Breast epithelium (tissue), 4 donors: Measurements from ENCODE around the gene NUFIP2. TPM values are rescaled to one million over a fixed set of nuclear protein-coding genes. Genes with fewer than 3 reads are reported as not detected.

ENCODE experiments used
- DNase-seq, 2 donors: peaks; one replicate each; pipeline ENCODE4 v3.0.0-alpha.2; 2019; ENCODE audit warnings: low spot score in 2 of 2
- H3K27ac ChIP-seq, 2 donors: fragments of 200-600 bp; sonication (generic) in 1 of 2; one replicate each; pipeline ENCODE4 v1.5.1; 2016 to 2019; ENCODE audit warnings: mild to moderate bottlenecking in 1 of 2
- H3K27me3 ChIP-seq, 2 donors: fragments of 200-600 bp; sonication (generic) in 1 of 2; one replicate each; pipeline versions ENCODE4 v1.5.1 to v1.6.0; 2017 to 2019; ENCODE audit warnings: control low read depth in 1 of 2, mild to moderate bottlenecking in 1 of 2
- H3K36me3 ChIP-seq: fragments of 200-600 bp; one replicate; pipeline ENCODE4 v1.5.1; 2019
- H3K4me1 ChIP-seq, 2 donors: fragments of 200-600 bp; sonication (generic); one replicate each; pipeline ENCODE4 v1.5.1; 2016 to 2019; ENCODE audit warnings: control low read depth in 1 of 2
- H3K4me3 ChIP-seq, 3 donors: fragments of 200-600 bp; sonication (generic); 1 replicate in 2 of 3; 2 replicates in 1 of 3; pipeline ENCODE4 v1.5.1; 2016 to 2019; ENCODE audit warnings: mild to moderate bottlenecking in 3 of 3, moderate library complexity in 2 of 3
- H3K9me3 ChIP-seq, 2 donors: fragments of 200-600 bp; sonication (generic) in 1 of 2; one replicate each; pipeline ENCODE4 v1.5.1; 2016 to 2019; ENCODE audit warnings: control low read depth in 1 of 2
- CTCF ChIP-seq, 3 donors: fragments of 450-650 bp; IDR thresholded peaks; one replicate each; pipeline ENCODE4 v1.5.1; 2016 to 2017; ENCODE audit warnings: antibody characterized with exemption in 3 of 3, mild to moderate bottlenecking in 3 of 3, moderate library complexity in 3 of 3
- POLR2A ChIP-seq: fragments of 450-650 bp; IDR thresholded peaks from one replicate; pipeline ENCODE4 v1.6.1; 2016; ENCODE audit warnings: antibody characterized with exemption, mild to moderate bottlenecking, moderate library complexity
- POLR2AphosphoS5 ChIP-seq, 3 donors: sonication (generic); formaldehyde crosslinking; IDR thresholded peaks; one replicate each; pipeline ENCODE4 v1.6.1; 2017; ENCODE audit warnings: antibody characterized with exemption in 3 of 3
- intact Hi-C: fragments of 100-400 bp; cut with DNase I; formaldehyde crosslinking; loops from one replicate; pipeline ENCODE4 v1.15.1; 2023; ENCODE audit warnings: low total_unique reads
- total RNA-seq, 3 donors: library from RNA; depleted of rRNA; stranded (reverse); fragments of >200 nt; gene quantifications; one replicate each; pipeline ENCODE4 v1.1.0, GENCODE V29; 2016

NUFIP2 gene
- total RNA-seq, 3 donors from 2014 or later, result 35.8 to 46.2 (median 36.4) TPM

- Histone ChIP-seq H3K9me3 (no peaks in the 10 kb centered on the region), H3K27me3 (no peaks in the 10 kb centered on the region), H3K27ac (no peak overlapping the region), H3K36me3 (no peaks in the 10 kb centered on the region), H3K4me1 (no peaks in the 10 kb centered on the region), H3K4me3 (no peak overlapping the region)
- TF ChIP-seq POLR2A, result no peak
- no peak for TF ChIP-seq POLR2AphosphoS5 (IDR thresholded peaks at IDR 0.05)
- no peak for TF ChIP-seq CTCF (IDR thresholded peaks at IDR 0.05)
- DNase-seq, result no peak
- intact Hi-C loops, result no loop called here
Observed at GRCh38 chr17:29331075-29331707, 37.2 kb upstream of the NUFIP2 start.

- Histone ChIP-seq H3K4me1 (no peaks in the 10 kb centered on the region), H3K4me3 (no peak overlapping the region), H3K27me3 (no peaks in the 10 kb centered on the region), H3K27ac (no peak overlapping the region), H3K9me3 (no peaks in the 10 kb centered on the region), H3K36me3 (no peaks in the 10 kb centered on the region)
- DNase-seq, result no peak
- TF ChIP-seq POLR2AphosphoS5 (IDR thresholded peaks at IDR 0.05) (no peak), CTCF (IDR thresholded peaks at IDR 0.05) (no peak)
- intact Hi-C loops, result no loop called here
Observed at GRCh38 chr17:29327412-29327811, 33.5 kb upstream of the NUFIP2 start.

- intact Hi-C loops, result no loop called here
- TF ChIP-seq POLR2A (no peak), POLR2AphosphoS5 (IDR thresholded peaks at IDR 0.05) (no peak), CTCF (IDR thresholded peaks at IDR 0.05) (no peak)
Observed at GRCh38 chr17:29326023-29326813, 32.3 kb upstream of the NUFIP2 start.

GRCh38 chr17:29322363-29322762, 28.4 kb upstream of the NUFIP2 start:
- intact Hi-C loops, result no loop called here

More at GRCh38 chr17:29326023-29326813, 32.3 kb upstream of the NUFIP2 start:
- H3K36me3 ChIP-seq, result no peaks in the 10 kb centered on the region
- no peaks in the 10 kb centered on the region for H3K4me1 ChIP-seq
- no peak overlapping the region for H3K27ac ChIP-seq
- no peak for DNase-seq
- H3K9me3 ChIP-seq, result no peaks in the 10 kb centered on the region
- H3K4me3 ChIP-seq, result no peak overlapping the region
- H3K27me3 ChIP-seq, result no peaks in the 10 kb centered on the region

More at GRCh38 chr17:29322363-29322762, 28.4 kb upstream of the NUFIP2 start:
- H3K27ac ChIP-seq, result no peak overlapping the region
- no peaks in the 10 kb centered on the region for H3K9me3 ChIP-seq
- no peak for DNase-seq
- no peak overlapping the region for H3K4me3 ChIP-seq
- H3K27me3 ChIP-seq, result no peaks in the 10 kb centered on the region
- no peaks in the 10 kb centered on the region for H3K36me3 ChIP-seq
- H3K4me1 ChIP-seq, result no peaks in the 10 kb centered on the region
- no peak for TF ChIP-seq CTCF (IDR thresholded peaks at IDR 0.05)
- TF ChIP-seq POLR2AphosphoS5 (IDR thresholded peaks at IDR 0.05), result no peak
- TF ChIP-seq POLR2A, result no peak
